Measurements from ENCODE around the gene ARHGEF9.

Gene ARHGEF9

GRCh38 chrX:63758011-63758410 lies 27.0 kb downstream of the ARHGEF9 start:
- Mint-ChIP-seq H3K4me3 (no peak overlapping the region), H3K27me3 (no peaks in the 10 kb centered on the region)

GRCh38 chrX:63755892-63756291 lies 29.1 kb downstream of the ARHGEF9 start:
- ATAC-seq (ENCODE audit: low read depth) (no peak), DNase-seq (ENCODE audit: low spot score in 2 of 2) (no peak)
- peak overlapping the region; percentile 12 for H3K4me3 Mint-ChIP-seq
- H3K27ac Mint-ChIP-seq, result no peak overlapping the region
- no peaks in the 10 kb centered on the region for H3K9me3 Mint-ChIP-seq
- peaks cover 14% of the 10 kb centered on the region for H3K4me1 Mint-ChIP-seq
- H3K36me3 Mint-ChIP-seq, result peaks cover 1% of the 10 kb centered on the region
- no peaks in the 10 kb centered on the region for H3K27me3 Mint-ChIP-seq

More at GRCh38 chrX:63758011-63758410, 27.0 kb downstream of the ARHGEF9 start:
- Mint-ChIP-seq H3K36me3 (peaks cover 1% of the 10 kb centered on the region), H3K9me3 (no peaks in the 10 kb centered on the region), H3K27ac (no peak overlapping the region), H3K4me1 (peaks cover 10% of the 10 kb centered on the region)
- no peak for ATAC-seq (ENCODE audit: low read depth)
- DNase-seq (ENCODE audit: low spot score in 2 of 2), result no peak

GRCh38 chrX:63754860-63755579 lies 30.0 kb downstream of the ARHGEF9 start:
- Mint-ChIP-seq H3K4me3 (peak overlapping the region; percentile 99), H3K36me3 (peaks cover 1% of the 10 kb centered on the region), H3K27me3 (no peaks in the 10 kb centered on the region), H3K27ac (peak overlapping the region; percentile 96), H3K9me3 (no peaks in the 10 kb centered on the region), H3K4me1 (peaks cover 14% of the 10 kb centered on the region)
- ATAC-seq (ENCODE audit: low read depth) (peak; percentile 97), DNase-seq (ENCODE audit: low spot score in 2 of 2) (peak; percentile 68 to 69)

- H3K4me1 Mint-ChIP-seq, result peaks cover 16% of the 10 kb centered on the region
- H3K27me3 Mint-ChIP-seq, result no peaks in the 10 kb centered on the region
- H3K36me3 Mint-ChIP-seq, result peaks cover 1% of the 10 kb centered on the region
Measured at GRCh38 chrX:63754136-63754859, 30.7 kb downstream of the ARHGEF9 start.

GRCh38 chrX:63751481-63751880 lies 33.5 kb downstream of the ARHGEF9 start:
- no peaks in the 10 kb centered on the region for H3K9me3 Mint-ChIP-seq
- peaks cover 16% of the 10 kb centered on the region for H3K4me1 Mint-ChIP-seq
- no peaks in the 10 kb centered on the region for H3K27me3 Mint-ChIP-seq
- ATAC-seq (ENCODE audit: low read depth) (no peak), DNase-seq (ENCODE audit: low spot score in 2 of 2) (no peak)
- peaks cover 1% of the 10 kb centered on the region for H3K36me3 Mint-ChIP-seq
- no peak overlapping the region for H3K4me3 Mint-ChIP-seq
- no peak overlapping the region for H3K27ac Mint-ChIP-seq

More at GRCh38 chrX:63754136-63754859, 30.7 kb downstream of the ARHGEF9 start:
- peak; percentile 37 for ATAC-seq (ENCODE audit: low read depth)
- DNase-seq (ENCODE audit: low spot score in 2 of 2), result no peak
- Mint-ChIP-seq H3K27ac (peak overlapping the region; percentile 96), H3K4me3 (peak overlapping the region; percentile 99), H3K9me3 (no peaks in the 10 kb centered on the region)

GRCh38 chrX:63750811-63751210 lies 34.2 kb downstream of the ARHGEF9 start:
- no peak for DNase-seq (ENCODE audit: low spot score in 2 of 2)
- no peak overlapping the region for H3K4me3 Mint-ChIP-seq
- peaks cover 1% of the 10 kb centered on the region for H3K36me3 Mint-ChIP-seq
- H3K4me1 Mint-ChIP-seq, result peaks cover 21% of the 10 kb centered on the region
- no peak overlapping the region for H3K27ac Mint-ChIP-seq
- no peak for ATAC-seq (ENCODE audit: low read depth)
- H3K9me3 Mint-ChIP-seq, result no peaks in the 10 kb centered on the region
- H3K27me3 Mint-ChIP-seq, result no peaks in the 10 kb centered on the region

GRCh38 chrX:63747331-63747730 lies 37.7 kb downstream of the ARHGEF9 start:
- Mint-ChIP-seq H3K4me3 (no peak overlapping the region), H3K4me1 (peaks cover 22% of the 10 kb centered on the region), H3K27ac (no peak overlapping the region), H3K27me3 (no peaks in the 10 kb centered on the region), H3K36me3 (peaks cover 1% of the 10 kb centered on the region), H3K9me3 (no peaks in the 10 kb centered on the region)
- no peak for ATAC-seq (ENCODE audit: low read depth)
- no peak for DNase-seq (ENCODE audit: low spot score in 2 of 2)

GRCh38 chrX:63746715-63747114 lies 38.3 kb downstream of the ARHGEF9 start:
- no peak for ATAC-seq (ENCODE audit: low read depth)
- Mint-ChIP-seq H3K36me3 (peaks cover 1% of the 10 kb centered on the region), H3K4me3 (no peak overlapping the region), H3K4me1 (peaks cover 25% of the 10 kb centered on the region), H3K27me3 (no peaks in the 10 kb centered on the region), H3K9me3 (no peaks in the 10 kb centered on the region), H3K27ac (peak overlapping the region; percentile 6)
- no peak for DNase-seq (ENCODE audit: low spot score in 2 of 2)

- Mint-ChIP-seq H3K27me3 (no peaks in the 10 kb centered on the region), H3K36me3 (peaks cover 1% of the 10 kb centered on the region), H3K9me3 (no peaks in the 10 kb centered on the region), H3K27ac (no peak overlapping the region), H3K4me1 (peaks cover 28% of the 10 kb centered on the region), H3K4me3 (no peak overlapping the region)
- no peak for ATAC-seq (ENCODE audit: low read depth)
- DNase-seq (ENCODE audit: low spot score in 2 of 2), result no peak
Measured at GRCh38 chrX:63746278-63746677, 38.7 kb downstream of the ARHGEF9 start.

GRCh38 chrX:63744850-63745394 lies 40.1 kb downstream of the ARHGEF9 start:
- H3K36me3 Mint-ChIP-seq, result peaks cover 1% of the 10 kb centered on the region
- H3K27ac Mint-ChIP-seq, result no peak overlapping the region
- no peaks in the 10 kb centered on the region for H3K9me3 Mint-ChIP-seq
- H3K4me3 Mint-ChIP-seq, result no peak overlapping the region
- H3K27me3 Mint-ChIP-seq, result no peaks in the 10 kb centered on the region
- ATAC-seq (ENCODE audit: low read depth) (no peak), DNase-seq (ENCODE audit: low spot score in 2 of 2) (no peak)
- H3K4me1 Mint-ChIP-seq, result peaks cover 29% of the 10 kb centered on the region

- H3K4me1 Mint-ChIP-seq, result peaks cover 27% of the 10 kb centered on the region
- peaks cover 1% of the 10 kb centered on the region for H3K36me3 Mint-ChIP-seq
- H3K27ac Mint-ChIP-seq, result no peak overlapping the region
- no peaks in the 10 kb centered on the region for H3K27me3 Mint-ChIP-seq
- H3K9me3 Mint-ChIP-seq, result no peaks in the 10 kb centered on the region
- DNase-seq (ENCODE audit: low spot score in 2 of 2) (no peak), ATAC-seq (ENCODE audit: low read depth) (no peak)
- no peak overlapping the region for H3K4me3 Mint-ChIP-seq
Measured at GRCh38 chrX:63743596-63743995, 41.4 kb downstream of the ARHGEF9 start.

GRCh38 chrX:63740382-63740781 lies 44.6 kb downstream of the ARHGEF9 start:
- H3K4me3 Mint-ChIP-seq, result no peak overlapping the region
- H3K4me1 Mint-ChIP-seq, result peaks cover 19% of the 10 kb centered on the region

GRCh38 chrX:63739885-63740284 lies 45.1 kb downstream of the ARHGEF9 start:
- ATAC-seq (ENCODE audit: low read depth), result no peak
- Mint-ChIP-seq H3K4me3 (no peak overlapping the region), H3K9me3 (no peaks in the 10 kb centered on the region), H3K4me1 (peaks cover 19% of the 10 kb centered on the region), H3K36me3 (peaks cover 1% of the 10 kb centered on the region), H3K27me3 (no peaks in the 10 kb centered on the region), H3K27ac (no peak overlapping the region)
- no peak for DNase-seq (ENCODE audit: low spot score in 2 of 2)

More at GRCh38 chrX:63740382-63740781, 44.6 kb downstream of the ARHGEF9 start:
- DNase-seq (ENCODE audit: low spot score in 2 of 2) (no peak), ATAC-seq (ENCODE audit: low read depth) (no peak)
- H3K27ac Mint-ChIP-seq, result no peak overlapping the region
- H3K36me3 Mint-ChIP-seq, result peaks cover 1% of the 10 kb centered on the region
- no peaks in the 10 kb centered on the region for H3K9me3 Mint-ChIP-seq
- H3K27me3 Mint-ChIP-seq, result no peaks in the 10 kb centered on the region

GRCh38 chrX:63738696-63739095 lies 46.3 kb downstream of the ARHGEF9 start:
- DNase-seq (ENCODE audit: low spot score in 2 of 2) (no peak), ATAC-seq (ENCODE audit: low read depth) (no peak)
- Mint-ChIP-seq H3K27ac (no peak overlapping the region), H3K4me3 (no peak overlapping the region), H3K9me3 (no peaks in the 10 kb centered on the region), H3K27me3 (no peaks in the 10 kb centered on the region), H3K4me1 (peaks cover 12% of the 10 kb centered on the region), H3K36me3 (peaks cover 1% of the 10 kb centered on the region)
